Activated naive CD8-positive, alpha-beta T cell treated with anti-CD3 and anti-CD28 coated beads, Interleukin-2, amount 50 U/mL, for 16 hours (primary cell): Measurements from ENCODE around the gene SON.
"Not testable (repeated sequence)": the region's sequence is repeated elsewhere in the genome, so short reads cannot be mapped to it uniquely, and the experiment has no call there.

Experiments used
- DNase-seq: peaks from one replicate; pipeline ENCODE4 v3.0.0-alpha.2; 2020; ENCODE audit warnings: low read depth, low spot score

SON gene

GRCh38 chr21:33572350-33572749, 29.5 kb downstream of the SON start:
- no peak for DNase-seq

- not testable (repeated sequence) for DNase-seq
Measured at GRCh38 chr21:33576741-33577141, 33.9 kb downstream of the SON start.

DNA sequence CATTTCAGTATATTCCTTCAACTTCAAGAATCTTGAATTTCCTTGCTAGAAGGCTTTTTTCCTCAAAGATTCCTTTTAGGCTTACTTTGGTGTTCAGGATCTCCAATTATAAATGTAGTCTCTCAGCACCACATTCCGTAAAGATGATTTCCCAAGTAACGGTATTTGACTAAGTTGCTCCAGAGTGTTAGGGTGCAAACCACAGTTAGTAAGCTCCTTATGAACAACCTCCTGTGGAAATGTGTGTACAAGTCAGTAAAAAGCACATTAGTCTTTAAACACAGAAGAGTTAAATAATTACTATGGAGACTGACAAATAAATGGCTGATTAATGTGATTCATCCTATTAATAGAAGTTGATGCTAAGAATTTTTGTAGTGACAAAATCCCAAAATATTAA, 35.4 kb downstream of the SON start:
- no peak for DNase-seq

DNA sequence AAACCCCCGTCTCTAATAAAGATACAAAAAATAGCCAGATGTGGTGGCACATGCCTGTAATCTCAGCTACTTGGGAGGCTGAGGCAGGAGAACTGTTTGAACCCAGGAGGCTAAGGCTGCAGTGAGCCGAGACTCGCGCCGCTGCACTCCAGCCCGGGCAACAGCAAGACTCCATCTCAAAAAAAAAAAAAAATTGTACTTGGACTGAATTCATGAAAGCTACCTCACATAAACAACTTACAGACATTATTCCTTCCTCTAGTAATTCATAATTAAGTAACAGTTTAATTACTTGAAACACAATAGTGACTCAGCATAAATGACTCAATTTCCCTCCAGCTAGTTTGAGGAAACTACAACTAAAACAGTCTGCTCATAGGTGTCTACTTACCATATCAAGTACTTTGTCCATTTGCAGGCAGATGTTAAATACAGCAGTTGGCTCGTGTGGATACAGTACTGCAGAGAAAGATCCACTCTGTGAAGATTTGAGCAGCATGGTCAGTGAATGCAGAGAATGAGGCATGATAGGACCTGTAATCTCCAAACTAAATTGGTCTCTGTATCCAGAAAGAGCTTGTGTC, 36.2 kb downstream of the SON start:
- DNase-seq: no peak

GRCh38 chr21:33584455-33584854, 41.6 kb downstream of the SON start:
- no peak for DNase-seq

DNA sequence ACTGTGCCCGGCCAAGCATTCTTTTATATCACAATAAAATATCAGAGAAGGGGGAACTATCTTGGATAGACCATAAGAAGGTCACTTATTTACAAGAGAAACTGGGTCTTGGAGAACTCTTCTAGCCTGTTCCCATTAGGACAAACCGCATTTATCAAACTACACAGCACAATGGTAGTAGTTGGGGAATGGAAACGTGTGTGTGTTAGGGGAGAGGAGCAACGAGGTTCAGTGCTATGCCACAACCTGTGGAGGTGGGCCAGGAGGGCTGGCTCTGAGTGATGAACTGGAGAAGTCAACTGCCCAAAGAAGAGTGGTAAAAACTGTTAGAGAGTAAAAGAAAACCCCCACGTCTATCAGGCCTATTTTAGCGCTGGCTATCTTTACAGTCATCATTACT, 44.1 kb downstream of the SON start:
- no peak for DNase-seq

GRCh38 chr21:33587792-33588484, 45.1 kb downstream of the SON start:
- DNase-seq: no peak

DNA sequence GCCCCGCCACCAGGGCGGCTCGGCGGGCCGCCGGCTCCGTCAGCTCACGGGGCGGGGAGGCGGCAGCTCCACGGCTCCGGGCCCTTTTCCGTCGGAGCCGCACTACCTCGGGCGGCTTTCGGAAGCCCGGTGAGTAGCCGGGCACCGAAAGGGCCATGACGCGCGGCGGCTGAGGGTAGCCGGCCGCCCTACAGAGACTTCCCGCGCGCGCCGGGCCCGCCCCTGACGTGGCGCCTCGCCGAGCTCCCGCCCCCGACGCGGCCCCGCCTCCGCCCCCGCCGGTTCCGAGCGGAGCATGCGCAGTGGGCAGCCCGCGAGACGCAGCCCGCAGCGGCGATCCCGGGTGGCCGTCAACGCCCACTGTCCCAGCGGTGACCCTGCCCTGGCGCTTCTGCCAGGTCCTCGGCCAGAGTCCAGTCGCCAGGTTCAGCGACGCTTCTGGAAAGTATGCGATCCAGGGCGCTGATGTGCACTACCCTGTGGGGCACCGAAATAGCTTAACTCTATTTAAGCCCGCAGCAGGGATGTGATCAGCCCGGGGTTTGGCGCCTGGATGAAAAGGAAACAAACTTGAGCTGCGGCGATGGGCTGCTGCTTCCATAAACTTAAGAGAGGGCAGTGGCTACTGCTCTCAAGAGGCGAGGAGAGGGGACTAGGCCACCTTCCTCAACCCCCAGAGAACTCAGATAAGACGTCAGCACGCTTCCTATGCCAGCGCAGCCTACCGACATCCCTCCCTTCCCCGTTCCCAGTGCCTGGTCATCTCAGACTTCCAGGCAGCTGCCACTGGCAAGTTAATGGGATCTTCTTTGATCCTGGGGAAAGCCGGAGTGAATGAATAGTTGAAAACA, 45.9 kb downstream of the SON start, which contains the start of gene DONSON:
Gene DONSON, minus strand, starts transcription at position 200 of the 851 bp plus-strand sequence. Its CDS starts 43 bp downstream, at position 157.
- peak; percentile 64 for DNase-seq

- DNase-seq: no peak
Measured at GRCh38 chr21:33598051-33598450, 55.2 kb downstream of the SON start.

- DNase-seq: no peak
Measured at GRCh38 chr21:33608559-33608958, 65.7 kb downstream of the SON start.

DNA sequence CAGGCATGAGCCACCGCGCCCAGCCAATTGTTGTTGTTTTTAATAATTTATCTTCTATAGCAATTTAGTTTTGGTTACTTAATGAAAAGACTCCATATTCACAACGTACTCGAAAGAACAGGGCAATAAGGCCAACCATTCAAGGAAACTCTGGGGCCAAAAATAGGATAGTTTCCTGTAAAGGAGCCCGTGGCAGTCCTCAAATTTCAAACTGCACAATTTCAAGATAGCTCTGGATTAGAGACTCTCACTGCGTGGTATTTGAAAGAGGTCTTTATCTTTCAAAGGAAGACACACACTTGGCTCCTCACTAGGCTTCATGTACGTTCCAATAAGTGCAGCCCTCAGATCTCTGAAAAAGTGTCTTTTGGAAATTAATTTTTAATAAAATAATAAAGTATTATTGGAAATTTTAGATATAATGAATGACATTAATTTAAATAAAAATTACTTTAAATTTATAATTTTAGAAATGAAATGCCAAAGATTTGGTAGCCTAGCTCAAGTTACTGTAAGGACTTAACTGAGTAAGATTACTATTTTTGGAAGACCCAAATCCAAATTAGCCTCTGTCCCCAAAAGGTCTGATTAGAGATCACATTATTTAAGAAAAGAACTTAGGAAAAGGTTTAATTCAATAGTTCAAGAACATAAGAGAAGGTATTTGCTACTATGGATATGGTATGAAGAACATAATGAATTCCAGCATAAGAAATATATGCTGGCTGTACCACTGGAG, 68.3 kb downstream of the SON start:
- no peak for DNase-seq

DNA sequence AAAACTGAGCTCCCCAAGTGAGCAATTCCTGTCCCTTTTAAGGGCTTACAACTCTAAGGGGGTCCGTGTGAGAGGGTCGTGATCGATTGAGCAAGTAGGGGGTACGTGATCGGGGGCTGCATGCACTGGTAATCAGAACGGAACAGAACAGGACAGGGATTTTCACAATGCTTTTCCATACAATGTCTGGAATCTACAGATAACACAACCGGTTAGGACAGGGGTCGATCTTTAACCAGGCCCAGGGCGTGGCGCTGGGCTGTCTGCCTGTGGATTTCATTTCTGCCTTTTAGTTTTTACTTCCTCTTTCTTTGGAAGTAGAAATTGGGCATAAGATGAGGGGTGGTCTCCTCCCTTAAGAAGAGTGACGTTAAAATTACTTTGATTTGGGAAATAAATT, 74.7 kb downstream of the SON start:
- DNase-seq: not testable (repeated sequence)

GRCh38 chr21:33618407-33618806, 75.6 kb downstream of the SON start:
- no peak for DNase-seq

DNA sequence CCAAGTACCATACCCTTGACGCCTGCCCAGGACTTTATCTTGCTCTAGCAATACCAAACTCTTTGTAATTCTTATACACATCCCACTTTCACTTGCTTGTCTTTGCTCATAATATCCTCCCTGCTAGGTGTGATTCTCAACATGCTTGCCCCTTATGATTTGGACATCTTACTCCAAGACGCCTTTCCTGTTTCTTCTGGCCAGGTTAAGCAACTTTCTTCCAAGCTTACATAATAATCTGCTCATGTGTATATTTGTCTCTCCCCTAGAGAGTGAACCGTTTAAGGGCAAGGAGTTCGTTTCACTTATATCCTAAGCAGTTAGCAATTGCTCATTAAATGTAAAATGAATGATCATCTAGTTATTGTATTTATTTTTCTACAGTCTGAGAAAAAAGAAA, 76.9 kb downstream of the SON start:
- no peak for DNase-seq

GRCh38 chr21:33622253-33622652, 79.4 kb downstream of the SON start:
- no peak for DNase-seq

DNA sequence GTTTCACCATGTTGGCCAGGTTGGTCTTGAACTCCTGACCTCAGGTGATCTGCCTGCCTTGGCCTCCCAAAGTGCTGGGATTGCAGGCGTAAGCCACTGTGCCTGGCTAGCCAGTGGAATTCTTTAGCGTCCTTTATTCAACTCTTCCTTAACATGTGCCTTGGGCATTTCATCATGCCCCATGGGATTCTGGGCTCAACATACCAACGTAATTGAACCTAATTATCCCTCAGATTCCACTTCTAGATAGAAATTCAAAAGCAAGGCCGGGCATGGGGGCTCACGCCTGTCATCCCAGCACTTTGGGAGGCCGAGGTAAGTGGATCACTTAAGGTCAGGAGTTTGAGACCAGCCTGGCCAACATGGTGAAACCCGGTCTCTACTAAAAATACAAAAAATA, 83.3 kb downstream of the SON start:
- DNase-seq: not testable (repeated sequence)
